T-helper 17 cell (primary cell): Measurements from ENCODE around the gene SLC8A1. TPM values are rescaled to one million over a fixed set of nuclear protein-coding genes. Genes with fewer than 3 reads are reported as not detected.

Experiments used
- ATAC-seq: fragments of 150-1000 bp; cut with Tn5 transposase; 2 replicates; pipeline ENCODE4 v1.10.0; 2021; ENCODE audit warnings: mild to moderate bottlenecking, moderate library complexity
- DNase-seq, 3 donors: peaks; one replicate each; pipeline versions ENCODE4 v3.0.0 to v3.0.0-alpha.2; 2020 to 2021
- H3K9me3 ChIP-seq: one replicate; pipeline ENCODE4 v1.7.0; 2013; ENCODE audit warnings: low read length, mild to moderate bottlenecking; ENCODE audit not compliant: control insufficient read depth, poor library complexity, severe bottlenecking
- H3K27ac Mint-ChIP-seq: one replicate; pipeline ENCODE4 v1.8.0; 2022; ENCODE audit warnings: mild to moderate bottlenecking, moderate library complexity, mixed read lengths
- H3K27me3 Mint-ChIP-seq: one replicate; pipeline ENCODE4 v1.8.0; 2022; ENCODE audit warnings: mixed read lengths
- H3K36me3 Mint-ChIP-seq: one replicate; pipeline ENCODE4 v1.8.0; 2022; ENCODE audit warnings: low read depth, mixed read lengths
- H3K4me1 Mint-ChIP-seq: one replicate; pipeline ENCODE4 v1.8.0; 2022; ENCODE audit warnings: mild to moderate bottlenecking, mixed read lengths
- H3K4me3 Mint-ChIP-seq: one replicate; pipeline ENCODE4 v1.8.0; 2022; ENCODE audit warnings: mild to moderate bottlenecking, moderate library complexity, mixed read lengths
- total RNA-seq, 4 donors: library from RNA in 2 of 4; stranded (reverse) in 2 of 4; gene quantifications; one replicate each; pipeline ENCODE4 v1.2.3 and lab custom pipeline; 2022 to 2026

SLC8A1 gene
- total RNA-seq, 2 donors from 2014 or later = 0.26 to 1.4 TPM

- no peak overlapping the region for H3K27ac Mint-ChIP-seq
- DNase-seq (no peak), ATAC-seq (no peak)
- no peaks in the 10 kb centered on the region for H3K36me3 Mint-ChIP-seq
- H3K4me1 Mint-ChIP-seq = no peaks in the 10 kb centered on the region
- no peaks in the 10 kb centered on the region for H3K9me3 ChIP-seq
- H3K4me3 Mint-ChIP-seq = no peak overlapping the region
- H3K27me3 Mint-ChIP-seq = peaks cover 6% of the 10 kb centered on the region
Observed at GRCh38 chr2:40268566-40268965, 183.3 kb downstream of the SLC8A1 start.

GRCh38 chr2:40266201-40266600, 185.7 kb downstream of the SLC8A1 start:
- Mint-ChIP-seq H3K4me3 (no peak overlapping the region), H3K27ac (no peak overlapping the region), H3K36me3 (no peaks in the 10 kb centered on the region), H3K4me1 (no peaks in the 10 kb centered on the region), H3K27me3 (peaks cover 6% of the 10 kb centered on the region)
- no peaks in the 10 kb centered on the region for H3K9me3 ChIP-seq
- ATAC-seq (no peak), DNase-seq (no peak)

GRCh38 chr2:40265602-40266001, 186.3 kb downstream of the SLC8A1 start:
- DNase-seq (no peak), ATAC-seq (no peak)
- H3K27me3 Mint-ChIP-seq = peaks cover 6% of the 10 kb centered on the region
- H3K27ac Mint-ChIP-seq = no peak overlapping the region
- H3K36me3 Mint-ChIP-seq = no peaks in the 10 kb centered on the region
- H3K9me3 ChIP-seq = no peaks in the 10 kb centered on the region
- no peak overlapping the region for H3K4me3 Mint-ChIP-seq
- H3K4me1 Mint-ChIP-seq = no peaks in the 10 kb centered on the region

- no peak overlapping the region for H3K27ac Mint-ChIP-seq
- H3K9me3 ChIP-seq = no peaks in the 10 kb centered on the region
- no peak for DNase-seq
- H3K4me1 Mint-ChIP-seq = no peaks in the 10 kb centered on the region
- H3K27me3 Mint-ChIP-seq = no peaks in the 10 kb centered on the region
- no peak for ATAC-seq
- no peaks in the 10 kb centered on the region for H3K36me3 Mint-ChIP-seq
- H3K4me3 Mint-ChIP-seq = no peak overlapping the region
Observed at GRCh38 chr2:40261042-40261441, 190.8 kb downstream of the SLC8A1 start.

GRCh38 chr2:40260437-40260836, 191.5 kb downstream of the SLC8A1 start:
- H3K36me3 Mint-ChIP-seq = no peaks in the 10 kb centered on the region
- no peaks in the 10 kb centered on the region for H3K4me1 Mint-ChIP-seq
- no peaks in the 10 kb centered on the region for H3K27me3 Mint-ChIP-seq
- H3K9me3 ChIP-seq = no peaks in the 10 kb centered on the region
- H3K4me3 Mint-ChIP-seq = no peak overlapping the region
- H3K27ac Mint-ChIP-seq = no peak overlapping the region
- ATAC-seq = no peak
- no peak for DNase-seq

GRCh38 chr2:40259900-40260299, 192.0 kb downstream of the SLC8A1 start:
- no peak overlapping the region for H3K27ac Mint-ChIP-seq
- H3K27me3 Mint-ChIP-seq = no peaks in the 10 kb centered on the region
- no peak overlapping the region for H3K4me3 Mint-ChIP-seq
- no peaks in the 10 kb centered on the region for H3K4me1 Mint-ChIP-seq
- H3K9me3 ChIP-seq = no peaks in the 10 kb centered on the region
- DNase-seq (no peak), ATAC-seq (no peak)
- no peaks in the 10 kb centered on the region for H3K36me3 Mint-ChIP-seq

GRCh38 chr2:40258135-40258457, 193.8 kb downstream of the SLC8A1 start:
- no peaks in the 10 kb centered on the region for H3K9me3 ChIP-seq
- DNase-seq (no peak), ATAC-seq (no peak)
- H3K4me1 Mint-ChIP-seq = no peaks in the 10 kb centered on the region
- no peak overlapping the region for H3K27ac Mint-ChIP-seq
- no peak overlapping the region for H3K4me3 Mint-ChIP-seq
- H3K27me3 Mint-ChIP-seq = no peaks in the 10 kb centered on the region
- no peaks in the 10 kb centered on the region for H3K36me3 Mint-ChIP-seq

- H3K4me3 Mint-ChIP-seq = no peak overlapping the region
- no peaks in the 10 kb centered on the region for H3K36me3 Mint-ChIP-seq
- H3K9me3 ChIP-seq = no peaks in the 10 kb centered on the region
- ATAC-seq = no peak
- H3K4me1 Mint-ChIP-seq = no peaks in the 10 kb centered on the region
- no peaks in the 10 kb centered on the region for H3K27me3 Mint-ChIP-seq
- DNase-seq = no peak
- no peak overlapping the region for H3K27ac Mint-ChIP-seq
Observed at GRCh38 chr2:40257340-40258134, 194.4 kb downstream of the SLC8A1 start.

GRCh38 chr2:40256649-40257048, 195.2 kb downstream of the SLC8A1 start:
- Mint-ChIP-seq H3K4me3 (no peak overlapping the region), H3K36me3 (no peaks in the 10 kb centered on the region), H3K27me3 (no peaks in the 10 kb centered on the region), H3K4me1 (no peaks in the 10 kb centered on the region), H3K27ac (no peak overlapping the region)
- ATAC-seq (no peak), DNase-seq (no peak)
- H3K9me3 ChIP-seq = no peaks in the 10 kb centered on the region

- DNase-seq (no peak), ATAC-seq (no peak)
- H3K9me3 ChIP-seq = no peaks in the 10 kb centered on the region
- Mint-ChIP-seq H3K4me3 (no peak overlapping the region), H3K4me1 (no peaks in the 10 kb centered on the region), H3K36me3 (no peaks in the 10 kb centered on the region), H3K27ac (no peak overlapping the region), H3K27me3 (no peaks in the 10 kb centered on the region)
Observed at GRCh38 chr2:40256008-40256407, 195.9 kb downstream of the SLC8A1 start.

GRCh38 chr2:40255103-40255502, 196.8 kb downstream of the SLC8A1 start:
- Mint-ChIP-seq H3K27ac (no peak overlapping the region), H3K4me1 (no peaks in the 10 kb centered on the region), H3K4me3 (no peak overlapping the region), H3K27me3 (no peaks in the 10 kb centered on the region), H3K36me3 (no peaks in the 10 kb centered on the region)
- ATAC-seq (no peak), DNase-seq (no peak)
- no peaks in the 10 kb centered on the region for H3K9me3 ChIP-seq

GRCh38 chr2:40254611-40255010, 197.3 kb downstream of the SLC8A1 start:
- H3K27me3 Mint-ChIP-seq = no peaks in the 10 kb centered on the region
- no peaks in the 10 kb centered on the region for H3K9me3 ChIP-seq
- no peak overlapping the region for H3K4me3 Mint-ChIP-seq
- H3K27ac Mint-ChIP-seq = no peak overlapping the region
- ATAC-seq (no peak), DNase-seq (no peak)
- no peaks in the 10 kb centered on the region for H3K36me3 Mint-ChIP-seq
- H3K4me1 Mint-ChIP-seq = no peaks in the 10 kb centered on the region

GRCh38 chr2:40251137-40251536, 200.8 kb downstream of the SLC8A1 start:
- no peaks in the 10 kb centered on the region for H3K9me3 ChIP-seq
- ATAC-seq (no peak), DNase-seq (no peak)
- Mint-ChIP-seq H3K36me3 (no peaks in the 10 kb centered on the region), H3K4me3 (no peak overlapping the region), H3K27ac (no peak overlapping the region), H3K27me3 (no peaks in the 10 kb centered on the region), H3K4me1 (no peaks in the 10 kb centered on the region)

GRCh38 chr2:40249577-40249976, 202.3 kb downstream of the SLC8A1 start:
- H3K4me1 Mint-ChIP-seq = no peaks in the 10 kb centered on the region
- no peak overlapping the region for H3K4me3 Mint-ChIP-seq
- no peak overlapping the region for H3K27ac Mint-ChIP-seq
- H3K9me3 ChIP-seq = no peaks in the 10 kb centered on the region
- ATAC-seq (no peak), DNase-seq (no peak)
- no peaks in the 10 kb centered on the region for H3K36me3 Mint-ChIP-seq
- H3K27me3 Mint-ChIP-seq = no peaks in the 10 kb centered on the region
